HEK293T (cell line): ENCODE results near the gene CSNK2A2.

ENCODE experiments used
- ARNT ChIP-seq: fragments of 450-650 bp; IDR thresholded peaks from 2 replicates; pipeline ENCODE4 v1.6.1; 2017; ENCODE audit warnings: mild to moderate bottlenecking
- BHLHE40 ChIP-seq: fragments of 450-650 bp; IDR thresholded peaks from 2 replicates; pipeline ENCODE4 v1.6.1; 2016; ENCODE audit warnings: mild to moderate bottlenecking, moderate library complexity, borderline replicate concordance
- CTBP1 ChIP-seq: fragments of 450-650 bp; IDR thresholded peaks from 2 replicates; pipeline ENCODE4 v1.6.1; 2016; ENCODE audit warnings: borderline replicate concordance
- ELF4 ChIP-seq: fragments of 450-650 bp; IDR thresholded peaks from 2 replicates; pipeline ENCODE4 v1.6.1; 2017; ENCODE audit warnings: antibody characterized with exemption
- FOXA1 ChIP-seq: fragments of 450-650 bp; IDR thresholded peaks from 2 replicates; pipeline ENCODE4 v1.6.1; 2016; ENCODE audit warnings: mild to moderate bottlenecking
- FOXK2 ChIP-seq: fragments of 450-650 bp; IDR thresholded peaks from 2 replicates; pipeline ENCODE4 v1.6.1; 2016; ENCODE audit warnings: mild to moderate bottlenecking
- FOXM1 ChIP-seq: fragments of 450-650 bp; IDR thresholded peaks from 2 replicates; pipeline ENCODE4 v1.6.1; 2017; ENCODE audit warnings: mild to moderate bottlenecking, borderline replicate concordance
- HDGF ChIP-seq: fragments of 450-650 bp; IDR thresholded peaks from 2 replicates; pipeline ENCODE4 v1.6.1; 2017; ENCODE audit warnings: antibody characterized with exemption, borderline replicate concordance
- NFRKB ChIP-seq: fragments of 450-650 bp; IDR thresholded peaks from 2 replicates; pipeline ENCODE4 v1.6.1; 2016; ENCODE audit warnings: mild to moderate bottlenecking, moderate library complexity
- SP1 ChIP-seq: fragments of 450-650 bp; IDR thresholded peaks from 2 replicates; pipeline ENCODE4 v1.6.1; 2017
- SUZ12 ChIP-seq: fragments of 450-650 bp; IDR thresholded peaks from 2 replicates; pipeline ENCODE4 v1.6.1; 2016; ENCODE audit warnings: mild to moderate bottlenecking
- TARDBP ChIP-seq: fragments of 450-650 bp; IDR thresholded peaks from 2 replicates; pipeline ENCODE4 v1.6.1; 2016
- ZNF384 ChIP-seq: fragments of 450-650 bp; IDR thresholded peaks from 2 replicates; pipeline ENCODE4 v1.6.1; 2016
- TF ChIP-seq, protein P1 (sequence below): fragments of 450-650 bp; IDR thresholded peaks from 2 replicates; pipeline ENCODE4 v1.6.1; 2016

DNA sequence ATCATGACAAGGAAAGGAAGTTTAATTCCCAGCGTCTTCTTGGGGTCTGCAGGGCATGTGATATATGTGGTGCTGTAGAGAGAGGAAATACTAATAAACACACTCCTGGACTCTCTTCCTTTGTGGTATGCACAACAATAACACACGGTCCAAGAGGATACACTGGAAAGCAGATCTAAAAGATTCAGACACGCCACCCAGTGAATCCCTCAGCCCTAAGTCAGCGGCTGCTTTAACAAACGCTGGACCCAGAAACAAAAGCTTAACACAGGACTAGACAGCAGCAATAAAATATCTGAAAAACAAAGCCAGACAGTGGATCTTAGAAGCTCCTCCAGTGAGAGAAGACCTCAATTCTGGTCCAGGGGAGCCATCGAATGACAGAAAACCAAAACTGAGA is 81.8 kb downstream of the CSNK2A2 start:
- TF ChIP-seq, protein P1, sequence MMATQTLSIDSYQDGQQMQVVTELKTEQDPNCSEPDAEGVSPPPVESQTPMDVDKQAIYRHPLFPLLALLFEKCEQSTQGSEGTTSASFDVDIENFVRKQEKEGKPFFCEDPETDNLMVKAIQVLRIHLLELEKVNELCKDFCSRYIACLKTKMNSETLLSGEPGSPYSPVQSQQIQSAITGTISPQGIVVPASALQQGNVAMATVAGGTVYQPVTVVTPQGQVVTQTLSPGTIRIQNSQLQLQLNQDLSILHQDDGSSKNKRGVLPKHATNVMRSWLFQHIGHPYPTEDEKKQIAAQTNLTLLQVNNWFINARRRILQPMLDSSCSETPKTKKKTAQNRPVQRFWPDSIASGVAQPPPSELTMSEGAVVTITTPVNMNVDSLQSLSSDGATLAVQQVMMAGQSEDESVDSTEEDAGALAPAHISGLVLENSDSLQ = no peak
- TF ChIP-seq SP1 (no peak), BHLHE40 (no peak), HDGF (no peak), FOXK2 (no peak), ZNF384 (no peak), FOXM1 (no peak), SUZ12 (no peak), CTBP1 (no peak), FOXA1 (no peak), ARNT (no peak), TARDBP (no peak), NFRKB (no peak), ELF4 (no peak)
